ENCODE data around the gene ATXN7L1. TPM values are rescaled to one million over a fixed set of nuclear protein-coding genes. Genes with fewer than 3 reads are reported as not detected.
"Not testable (repeated sequence)": the region's sequence is repeated elsewhere in the genome, so short reads cannot be mapped to it uniquely, and the experiment has no call there.

ATXN7L1 gene
- total RNA-seq, 1 experiment from 2014 or later, result 38.5 TPM

DNA sequence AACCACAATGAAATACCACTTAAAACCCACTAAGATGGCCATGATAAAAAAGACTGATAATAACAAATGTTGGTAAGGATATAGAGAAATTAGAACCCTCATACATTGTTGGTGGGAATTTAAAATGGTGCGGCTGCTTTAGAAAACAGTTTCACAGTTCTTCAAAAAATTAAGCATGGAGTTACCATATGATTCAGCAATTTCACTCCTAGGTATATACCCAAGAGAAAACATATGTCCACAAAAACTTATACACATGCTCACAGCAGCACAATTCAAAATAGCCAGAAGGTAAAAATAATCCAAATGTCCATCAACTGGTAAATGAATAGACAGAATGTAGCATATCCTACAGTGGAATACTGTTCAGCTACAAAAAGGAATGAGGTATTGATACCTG lies 30.0 kb downstream of the ATXN7L1 start:
- no peak for ATAC-seq
- ChIA-PET POLR2A (no interaction called here), CTCF (no interaction called here)
- H3K27ac Mint-ChIP-seq, result no peak overlapping the region
- peaks cover 17% of the 10 kb centered on the region for H3K36me3 Mint-ChIP-seq
- peaks cover 9% of the 10 kb centered on the region for H3K9me3 Mint-ChIP-seq
- DNase-seq (ENCODE audit: low spot score), result no peak
- no peaks in the 10 kb centered on the region for H3K27me3 Mint-ChIP-seq (ENCODE audit: low read depth)
- peaks cover 45% of the 10 kb centered on the region for H3K4me1 Mint-ChIP-seq
- TF ChIP-seq TCF7 (CRISPR knock-in tag; IDR thresholded peaks at IDR 0.05; ENCODE audit: low read depth) (no peak), ZNF416 (CRISPR knock-in tag; IDR thresholded peaks at IDR 0.05) (no peak), ETV6 (CRISPR knock-in tag; IDR thresholded peaks at IDR 0.05) (no peak), GABPB1 (CRISPR knock-in tag; IDR thresholded peaks at IDR 0.05) (no peak), ZNF317 (CRISPR knock-in tag; IDR thresholded peaks at IDR 0.05; ENCODE audit: borderline replicate concordance, low read depth) (no peak), RORB (CRISPR knock-in tag; IDR thresholded peaks at IDR 0.05) (no peak), TEAD1 (CRISPR knock-in tag; IDR thresholded peaks at IDR 0.05) (no peak), NR1H2 (CRISPR knock-in tag; IDR thresholded peaks at IDR 0.05) (no peak)
- TF ChIP-seq, protein P1, sequence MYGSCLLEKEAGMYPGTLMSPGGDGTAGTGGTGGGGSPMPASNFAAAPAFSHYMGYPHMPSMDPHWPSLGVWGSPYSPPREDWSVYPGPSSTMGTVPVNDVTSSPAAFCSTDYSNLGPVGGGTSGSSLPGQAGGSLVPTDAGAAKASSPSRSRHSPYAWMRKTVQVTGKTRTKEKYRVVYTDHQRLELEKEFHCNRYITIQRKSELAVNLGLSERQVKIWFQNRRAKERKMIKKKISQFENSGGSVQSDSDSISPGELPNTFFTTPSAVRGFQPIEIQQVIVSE (CRISPR knock-in tag; IDR thresholded peaks at IDR 0.05; ENCODE audit: borderline replicate concordance), result no peak
- TF ChIP-seq, protein P2, sequence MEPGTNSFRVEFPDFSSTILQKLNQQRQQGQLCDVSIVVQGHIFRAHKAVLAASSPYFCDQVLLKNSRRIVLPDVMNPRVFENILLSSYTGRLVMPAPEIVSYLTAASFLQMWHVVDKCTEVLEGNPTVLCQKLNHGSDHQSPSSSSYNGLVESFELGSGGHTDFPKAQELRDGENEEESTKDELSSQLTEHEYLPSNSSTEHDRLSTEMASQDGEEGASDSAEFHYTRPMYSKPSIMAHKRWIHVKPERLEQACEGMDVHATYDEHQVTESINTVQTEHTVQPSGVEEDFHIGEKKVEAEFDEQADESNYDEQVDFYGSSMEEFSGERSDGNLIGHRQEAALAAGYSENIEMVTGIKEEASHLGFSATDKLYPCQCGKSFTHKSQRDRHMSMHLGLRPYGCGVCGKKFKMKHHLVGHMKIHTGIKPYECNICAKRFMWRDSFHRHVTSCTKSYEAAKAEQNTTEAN (CRISPR knock-in tag; IDR thresholded peaks at IDR 0.05), result no peak
- TF ChIP-seq, protein P3, sequence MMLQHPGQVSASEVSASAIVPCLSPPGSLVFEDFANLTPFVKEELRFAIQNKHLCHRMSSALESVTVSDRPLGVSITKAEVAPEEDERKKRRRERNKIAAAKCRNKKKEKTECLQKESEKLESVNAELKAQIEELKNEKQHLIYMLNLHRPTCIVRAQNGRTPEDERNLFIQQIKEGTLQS (CRISPR knock-in tag; conservative IDR thresholded peaks at IDR 0.05), result no peak
- TF ChIP-seq, protein P4, sequence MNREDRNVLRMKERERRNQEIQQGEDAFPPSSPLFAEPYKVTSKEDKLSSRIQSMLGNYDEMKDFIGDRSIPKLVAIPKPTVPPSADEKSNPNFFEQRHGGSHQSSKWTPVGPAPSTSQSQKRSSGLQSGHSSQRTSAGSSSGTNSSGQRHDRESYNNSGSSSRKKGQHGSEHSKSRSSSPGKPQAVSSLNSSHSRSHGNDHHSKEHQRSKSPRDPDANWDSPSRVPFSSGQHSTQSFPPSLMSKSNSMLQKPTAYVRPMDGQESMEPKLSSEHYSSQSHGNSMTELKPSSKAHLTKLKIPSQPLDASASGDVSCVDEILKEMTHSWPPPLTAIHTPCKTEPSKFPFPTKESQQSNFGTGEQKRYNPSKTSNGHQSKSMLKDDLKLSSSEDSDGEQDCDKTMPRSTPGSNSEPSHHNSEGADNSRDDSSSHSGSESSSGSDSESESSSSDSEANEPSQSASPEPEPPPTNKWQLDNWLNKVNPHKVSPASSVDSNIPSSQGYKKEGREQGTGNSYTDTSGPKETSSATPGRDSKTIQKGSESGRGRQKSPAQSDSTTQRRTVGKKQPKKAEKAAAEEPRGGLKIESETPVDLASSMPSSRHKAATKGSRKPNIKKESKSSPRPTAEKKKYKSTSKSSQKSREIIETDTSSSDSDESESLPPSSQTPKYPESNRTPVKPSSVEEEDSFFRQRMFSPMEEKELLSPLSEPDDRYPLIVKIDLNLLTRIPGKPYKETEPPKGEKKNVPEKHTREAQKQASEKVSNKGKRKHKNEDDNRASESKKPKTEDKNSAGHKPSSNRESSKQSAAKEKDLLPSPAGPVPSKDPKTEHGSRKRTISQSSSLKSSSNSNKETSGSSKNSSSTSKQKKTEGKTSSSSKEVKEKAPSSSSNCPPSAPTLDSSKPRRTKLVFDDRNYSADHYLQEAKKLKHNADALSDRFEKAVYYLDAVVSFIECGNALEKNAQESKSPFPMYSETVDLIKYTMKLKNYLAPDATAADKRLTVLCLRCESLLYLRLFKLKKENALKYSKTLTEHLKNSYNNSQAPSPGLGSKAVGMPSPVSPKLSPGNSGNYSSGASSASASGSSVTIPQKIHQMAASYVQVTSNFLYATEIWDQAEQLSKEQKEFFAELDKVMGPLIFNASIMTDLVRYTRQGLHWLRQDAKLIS (CRISPR knock-in tag; IDR thresholded peaks at IDR 0.05; ENCODE audit: borderline replicate concordance), result no peak
- TF ChIP-seq, protein P5, sequence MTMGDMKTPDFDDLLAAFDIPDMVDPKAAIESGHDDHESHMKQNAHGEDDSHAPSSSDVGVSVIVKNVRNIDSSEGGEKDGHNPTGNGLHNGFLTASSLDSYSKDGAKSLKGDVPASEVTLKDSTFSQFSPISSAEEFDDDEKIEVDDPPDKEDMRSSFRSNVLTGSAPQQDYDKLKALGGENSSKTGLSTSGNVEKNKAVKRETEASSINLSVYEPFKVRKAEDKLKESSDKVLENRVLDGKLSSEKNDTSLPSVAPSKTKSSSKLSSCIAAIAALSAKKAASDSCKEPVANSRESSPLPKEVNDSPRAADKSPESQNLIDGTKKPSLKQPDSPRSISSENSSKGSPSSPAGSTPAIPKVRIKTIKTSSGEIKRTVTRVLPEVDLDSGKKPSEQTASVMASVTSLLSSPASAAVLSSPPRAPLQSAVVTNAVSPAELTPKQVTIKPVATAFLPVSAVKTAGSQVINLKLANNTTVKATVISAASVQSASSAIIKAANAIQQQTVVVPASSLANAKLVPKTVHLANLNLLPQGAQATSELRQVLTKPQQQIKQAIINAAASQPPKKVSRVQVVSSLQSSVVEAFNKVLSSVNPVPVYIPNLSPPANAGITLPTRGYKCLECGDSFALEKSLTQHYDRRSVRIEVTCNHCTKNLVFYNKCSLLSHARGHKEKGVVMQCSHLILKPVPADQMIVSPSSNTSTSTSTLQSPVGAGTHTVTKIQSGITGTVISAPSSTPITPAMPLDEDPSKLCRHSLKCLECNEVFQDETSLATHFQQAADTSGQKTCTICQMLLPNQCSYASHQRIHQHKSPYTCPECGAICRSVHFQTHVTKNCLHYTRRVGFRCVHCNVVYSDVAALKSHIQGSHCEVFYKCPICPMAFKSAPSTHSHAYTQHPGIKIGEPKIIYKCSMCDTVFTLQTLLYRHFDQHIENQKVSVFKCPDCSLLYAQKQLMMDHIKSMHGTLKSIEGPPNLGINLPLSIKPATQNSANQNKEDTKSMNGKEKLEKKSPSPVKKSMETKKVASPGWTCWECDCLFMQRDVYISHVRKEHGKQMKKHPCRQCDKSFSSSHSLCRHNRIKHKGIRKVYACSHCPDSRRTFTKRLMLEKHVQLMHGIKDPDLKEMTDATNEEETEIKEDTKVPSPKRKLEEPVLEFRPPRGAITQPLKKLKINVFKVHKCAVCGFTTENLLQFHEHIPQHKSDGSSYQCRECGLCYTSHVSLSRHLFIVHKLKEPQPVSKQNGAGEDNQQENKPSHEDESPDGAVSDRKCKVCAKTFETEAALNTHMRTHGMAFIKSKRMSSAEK (CRISPR knock-in tag; IDR thresholded peaks at IDR 0.05; ENCODE audit: borderline replicate concordance), result no peak
- H3K4me3 Mint-ChIP-seq, result no peak overlapping the region

DNA sequence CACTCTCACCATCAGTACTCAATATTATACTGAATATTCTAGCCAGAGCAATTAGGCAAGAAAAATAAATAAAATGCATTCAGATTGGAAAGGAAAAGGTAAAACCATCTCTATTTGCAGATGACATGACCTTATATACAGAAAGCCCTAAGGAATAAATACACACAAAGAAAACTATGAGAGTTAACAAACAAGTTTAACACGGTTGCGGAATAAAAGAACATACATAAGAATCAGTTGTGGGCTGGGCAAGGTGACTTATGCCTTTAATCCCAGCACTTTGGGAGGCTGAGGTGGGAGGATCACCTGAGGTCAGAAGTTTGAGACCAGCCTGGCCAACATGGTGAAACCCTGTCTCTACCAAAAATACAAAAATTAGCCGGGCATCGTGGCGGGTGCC lies 31.7 kb downstream of the ATXN7L1 start:
- POLR2A ChIA-PET; CTCF ChIA-PET; H3K4me3 Mint-ChIP-seq; H3K9me3 Mint-ChIP-seq; ATAC-seq; H3K27ac Mint-ChIP-seq; H3K27me3 Mint-ChIP-seq (ENCODE audit: low read depth); DNase-seq (ENCODE audit: low spot score): not testable (repeated sequence)
- Mint-ChIP-seq H3K36me3 (peaks cover 17% of the 10 kb centered on the region), H3K4me1 (peaks cover 45% of the 10 kb centered on the region)
